Measurements from ENCODE around the gene ABCC8. TPM values are rescaled to one million over a fixed set of nuclear protein-coding genes. Genes with fewer than 3 reads are reported as not detected.

The ABCC8 gene
- polyA plus RNA-seq, 3 donors = not detected

- H3K4me3 Mint-ChIP-seq = no peak overlapping the region
- no peak for TF ChIP-seq CTCF (IDR thresholded peaks at IDR 0.05)
- H3K36me3 Mint-ChIP-seq = no peaks in the 10 kb centered on the region
- WGBS (ENCODE audit: insufficient coverage) = 23% methylated on average over 5 of the region's 8 CpGs
- H3K9me3 Mint-ChIP-seq = no peaks in the 10 kb centered on the region
- H3K27ac ChIP-seq (ENCODE audit: low read depth in 1 of 2, low read length in 2 of 2) = no peak overlapping the region
- peaks cover 0 to 3% (median 3%) of the 10 kb centered on the region in 3 donors for H3K27me3 Mint-ChIP-seq (ENCODE audit: low read depth in 3 of 3)
- no peak overlapping the region for H3K4me3 ChIP-seq (replicated peaks in 1 of 3; ENCODE audit: low read depth in 2 of 3, low read length in 3 of 3)
- no peaks in the 10 kb centered on the region for H3K27me3 ChIP-seq (ENCODE audit: control insufficient read depth in 2 of 2, insufficient read depth in 2 of 2, low read length in 2 of 2)
- H2AFZ ChIP-seq (ENCODE audit: insufficient read depth, low read depth, low read length, poor library complexity, severe bottlenecking) = no peak overlapping the region
- intact Hi-C loops (cut with micrococcal nuclease) = no loop called here
- H3K9me3 ChIP-seq (replicated peaks in 1 of 2; ENCODE audit: control insufficient read depth in 1 of 2, insufficient read depth in 1 of 2, low read length in 2 of 2) = no peaks in the 10 kb centered on the region
- H3K9ac ChIP-seq (ENCODE audit: insufficient read depth, low read length, poor library complexity, severe bottlenecking) = no peak overlapping the region
- no peaks in the 10 kb centered on the region for H3K79me2 ChIP-seq (ENCODE audit: insufficient read depth, low read length)
- no peak overlapping the region for H3K27ac Mint-ChIP-seq
- peaks cover 6% of the 10 kb centered on the region for H3K4me1 Mint-ChIP-seq
- H3K4me1 ChIP-seq (ENCODE audit: control insufficient read depth in 1 of 2, insufficient read depth in 2 of 2, low read length in 2 of 2) = no peaks in the 10 kb centered on the region
- no peaks in the 10 kb centered on the region for H4K20me1 ChIP-seq (ENCODE audit: insufficient read depth, low read length)
- no peak overlapping the region for H3K4me2 ChIP-seq (replicated peaks; ENCODE audit: extremely low read depth, low read length, poor library complexity, severe bottlenecking)
- DNase-seq = no peak
- H3K36me3 ChIP-seq (replicated peaks in 1 of 2; ENCODE audit: control insufficient read depth in 1 of 2, insufficient read depth in 2 of 2, low read length in 2 of 2) = no peaks in the 10 kb centered on the region
Observed at GRCh38 chr11:17458268-17458667, 18.4 kb downstream of the ABCC8 start.

- Histone ChIP-seq H3K4me1 (ENCODE audit: control insufficient read depth in 1 of 2, insufficient read depth in 2 of 2, low read length in 2 of 2) (no peaks in the 10 kb centered on the region), H3K9me3 (replicated peaks in 1 of 2; ENCODE audit: control insufficient read depth in 1 of 2, insufficient read depth in 1 of 2, low read length in 2 of 2) (no peaks in the 10 kb centered on the region), H3K9ac (ENCODE audit: insufficient read depth, low read length, poor library complexity, severe bottlenecking) (no peak overlapping the region), H4K20me1 (ENCODE audit: insufficient read depth, low read length) (no peaks in the 10 kb centered on the region), H3K36me3 (replicated peaks in 1 of 2; ENCODE audit: control insufficient read depth in 1 of 2, insufficient read depth in 2 of 2, low read length in 2 of 2) (no peaks in the 10 kb centered on the region), H3K4me2 (replicated peaks; ENCODE audit: extremely low read depth, low read length, poor library complexity, severe bottlenecking) (no peak overlapping the region), H3K27me3 (ENCODE audit: control insufficient read depth in 2 of 2, insufficient read depth in 2 of 2, low read length in 2 of 2) (no peaks in the 10 kb centered on the region), H2AFZ (ENCODE audit: insufficient read depth, low read depth, low read length, poor library complexity, severe bottlenecking) (no peak overlapping the region), H3K27ac (ENCODE audit: low read depth in 1 of 2, low read length in 2 of 2) (no peak overlapping the region), H3K79me2 (ENCODE audit: insufficient read depth, low read length) (no peaks in the 10 kb centered on the region), H3K4me3 (replicated peaks in 1 of 3; ENCODE audit: low read depth in 2 of 3, low read length in 3 of 3) (no peak overlapping the region)
- H3K4me1 Mint-ChIP-seq = peaks cover 6% of the 10 kb centered on the region
- no peak overlapping the region for H3K27ac Mint-ChIP-seq
- H3K4me3 Mint-ChIP-seq = no peak overlapping the region
- no peak for TF ChIP-seq CTCF (IDR thresholded peaks at IDR 0.05)
- intact Hi-C loops (cut with micrococcal nuclease) = no loop called here
- no peaks in the 10 kb centered on the region for H3K36me3 Mint-ChIP-seq
- no peak for DNase-seq
- 22% methylated on average over 3 of the region's 8 CpGs for WGBS (ENCODE audit: insufficient coverage)
- H3K9me3 Mint-ChIP-seq = no peaks in the 10 kb centered on the region
- H3K27me3 Mint-ChIP-seq (ENCODE audit: low read depth in 3 of 3) = peaks cover 0 to 3% (median 3%) of the 10 kb centered on the region in 3 donors
Observed at GRCh38 chr11:17457396-17458173, 19.1 kb downstream of the ABCC8 start.

Measured in CD14-positive monocyte (primary cell).